Measurements from ENCODE around the gene TNNI3K. TPM values are rescaled to one million over a fixed set of nuclear protein-coding genes. Genes with fewer than 3 reads are reported as not detected.

The TNNI3K gene
- polyA plus RNA-seq, 1 experiment = not detected

- ChIA-PET POLR2A (no interaction called here), CTCF (interaction anchor here (1.1 kb wide), 1 partner anchor 11 kb away, joined by 3 read pairs; no protein-coding TSS in a partner anchor)
- no peaks in the 10 kb centered on the region for H3K27me3 ChIP-seq (ENCODE audit: control insufficient read depth, insufficient read depth, low read length)
- no peaks in the 10 kb centered on the region for H3K36me3 ChIP-seq (ENCODE audit: control insufficient read depth, insufficient read depth, low read length)
- no peak for DNase-seq (ENCODE audit: low read depth)
- no peak overlapping the region for H3K4me3 ChIP-seq (ENCODE audit: low read depth, low read length)
- no peak for TF ChIP-seq CTCF (IDR thresholded peaks at IDR 0.05; ENCODE audit: insufficient read depth, low read depth, low read length)
Measured at GRCh38 chr1:74481607-74482006, 246.4 kb downstream of the TNNI3K start.

GRCh38 chr1:74485622-74486021 is 250.4 kb downstream of the TNNI3K start:
- DNase-seq (ENCODE audit: low read depth) = no peak
- Histone ChIP-seq H3K36me3 (ENCODE audit: control insufficient read depth, insufficient read depth, low read length) (no peaks in the 10 kb centered on the region), H3K27me3 (ENCODE audit: control insufficient read depth, insufficient read depth, low read length) (no peaks in the 10 kb centered on the region), H3K4me3 (ENCODE audit: low read depth, low read length) (no peak overlapping the region)
- CTCF ChIA-PET = no interaction called here
- TF ChIP-seq CTCF (IDR thresholded peaks at IDR 0.05; ENCODE audit: insufficient read depth, low read depth, low read length) = no peak
- POLR2A ChIA-PET = no interaction called here

- no peak for TF ChIP-seq CTCF (IDR thresholded peaks at IDR 0.05; ENCODE audit: insufficient read depth, low read depth, low read length)
- no peak for DNase-seq (ENCODE audit: low read depth)
- POLR2A ChIA-PET = no interaction called here
- CTCF ChIA-PET = no interaction called here
- H3K36me3 ChIP-seq (ENCODE audit: control insufficient read depth, insufficient read depth, low read length) = no peaks in the 10 kb centered on the region
- no peak overlapping the region for H3K4me3 ChIP-seq (ENCODE audit: low read depth, low read length)
- no peaks in the 10 kb centered on the region for H3K27me3 ChIP-seq (ENCODE audit: control insufficient read depth, insufficient read depth, low read length)
Measured at GRCh38 chr1:74486036-74486435, 250.8 kb downstream of the TNNI3K start.

- H3K4me3 ChIP-seq (ENCODE audit: low read depth, low read length) = no peak overlapping the region
- DNase-seq (ENCODE audit: low read depth) = no peak
- no peaks in the 10 kb centered on the region for H3K27me3 ChIP-seq (ENCODE audit: control insufficient read depth, insufficient read depth, low read length)
- TF ChIP-seq CTCF (IDR thresholded peaks at IDR 0.05; ENCODE audit: insufficient read depth, low read depth, low read length) = no peak
- CTCF ChIA-PET = interaction anchor here (0.6 kb wide), 1 partner anchor 11 kb away, joined by 4 read pairs; no protein-coding TSS in a partner anchor
- POLR2A ChIA-PET = no interaction called here
- H3K36me3 ChIP-seq (ENCODE audit: control insufficient read depth, insufficient read depth, low read length) = no peaks in the 10 kb centered on the region
Measured at GRCh38 chr1:74496669-74497068, 261.5 kb downstream of the TNNI3K start.

GRCh38 chr1:74498901-74499300 is 263.7 kb downstream of the TNNI3K start:
- ChIA-PET CTCF (no interaction called here), POLR2A (no interaction called here)
- no peak for TF ChIP-seq CTCF (IDR thresholded peaks at IDR 0.05; ENCODE audit: insufficient read depth, low read depth, low read length)
- Histone ChIP-seq H3K4me3 (ENCODE audit: low read depth, low read length) (no peak overlapping the region), H3K36me3 (ENCODE audit: control insufficient read depth, insufficient read depth, low read length) (no peaks in the 10 kb centered on the region), H3K27me3 (ENCODE audit: control insufficient read depth, insufficient read depth, low read length) (no peaks in the 10 kb centered on the region)
- no peak for DNase-seq (ENCODE audit: low read depth)
